GM19238 (cell line): ENCODE results near the gene PWWP2B.
"Not testable (repeated sequence)": the region's sequence is repeated elsewhere in the genome, so short reads cannot be mapped to it uniquely, and the experiment has no call there.

Source experiments
- DNase-seq: peaks from one replicate; pipeline ENCODE4 v3.0.0; 2011; ENCODE audit warnings: low spot score; ENCODE audit not compliant: insufficient read length

PWWP2B gene

DNA sequence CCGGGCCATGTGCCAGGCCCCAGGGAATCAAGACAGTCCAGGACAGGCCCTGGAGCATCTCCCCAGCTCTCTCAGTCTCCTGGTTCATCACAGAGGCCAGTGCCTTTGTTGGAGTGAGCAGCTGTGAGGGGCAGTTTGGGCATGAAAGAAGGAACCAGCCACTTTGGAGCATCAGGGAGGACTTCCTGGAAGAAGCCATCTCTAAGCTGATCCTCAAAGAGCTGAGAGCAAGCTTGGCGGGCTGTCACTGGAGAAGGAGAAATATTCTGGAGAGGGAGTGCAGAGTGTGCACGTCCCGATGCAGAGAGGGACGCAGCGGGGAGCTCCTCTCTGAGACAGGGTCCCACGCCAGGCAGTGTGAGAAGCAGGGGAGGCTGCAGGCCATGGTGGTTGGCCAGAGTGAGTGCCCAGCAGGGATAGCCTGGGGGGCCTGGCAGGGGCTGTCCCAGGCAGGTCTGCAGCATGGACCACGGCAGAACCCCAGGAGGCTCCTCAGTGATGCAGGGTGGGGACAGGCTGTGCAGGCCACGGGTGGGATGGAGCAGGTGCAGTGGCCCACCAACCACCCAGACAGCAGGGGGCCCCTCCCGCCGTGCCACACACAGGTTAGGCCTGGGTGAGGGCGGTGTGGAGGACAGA is 34.7 kb downstream of the PWWP2B start:
- DNase-seq: no peak

DNA sequence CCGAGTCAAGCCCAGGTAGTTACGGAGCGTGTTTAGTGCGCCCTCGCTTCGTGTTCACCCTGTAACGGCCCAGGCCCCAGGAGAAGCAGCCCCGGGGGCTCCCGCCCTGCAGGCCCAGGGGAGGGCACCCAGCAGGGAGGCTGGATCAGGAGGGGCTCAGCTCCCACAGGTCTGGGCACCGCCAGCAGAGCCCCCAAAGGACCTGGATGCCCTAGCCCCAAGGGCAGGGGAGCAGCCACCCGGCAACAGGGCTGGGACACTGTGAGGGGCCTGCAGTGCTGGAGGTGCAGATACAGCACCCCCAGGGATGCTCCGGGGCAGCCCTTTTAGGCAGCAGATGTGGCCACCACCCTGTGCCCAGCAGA is 35.2 kb downstream of the PWWP2B start:
- no peak for DNase-seq

DNA sequence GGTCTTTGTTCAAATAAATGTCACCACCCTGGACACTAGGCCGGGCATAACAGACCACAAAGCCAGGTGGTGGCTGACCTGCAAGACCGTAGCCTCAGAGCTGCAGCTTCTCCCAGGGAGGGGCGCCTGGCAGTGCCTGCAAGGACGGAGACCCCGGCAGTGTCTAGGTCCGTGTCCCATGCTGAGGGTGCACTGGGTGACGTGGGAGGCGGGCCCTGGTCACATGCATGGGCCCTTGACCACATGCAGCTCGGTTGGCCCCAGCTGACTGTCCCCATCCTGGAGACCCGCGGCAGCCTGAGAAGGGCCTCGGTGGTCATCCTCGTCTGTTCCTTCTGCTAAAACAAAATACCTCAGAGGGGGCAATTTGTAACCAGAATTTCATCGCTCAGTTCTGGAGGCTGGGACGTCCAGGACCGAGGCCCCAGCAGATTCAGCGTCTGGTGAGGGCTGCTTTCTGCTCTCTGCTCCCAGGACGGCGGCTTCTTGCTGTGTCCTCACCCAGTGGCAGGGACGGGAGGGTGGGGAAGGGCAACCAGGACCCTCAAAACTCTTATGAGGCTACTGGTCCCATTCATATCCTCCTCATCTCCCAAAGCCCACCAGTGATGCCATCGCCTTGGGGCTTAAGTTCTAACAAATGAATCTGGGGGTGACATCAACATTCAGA is 36.8 kb downstream of the PWWP2B start:
- DNase-seq: no peak

DNA sequence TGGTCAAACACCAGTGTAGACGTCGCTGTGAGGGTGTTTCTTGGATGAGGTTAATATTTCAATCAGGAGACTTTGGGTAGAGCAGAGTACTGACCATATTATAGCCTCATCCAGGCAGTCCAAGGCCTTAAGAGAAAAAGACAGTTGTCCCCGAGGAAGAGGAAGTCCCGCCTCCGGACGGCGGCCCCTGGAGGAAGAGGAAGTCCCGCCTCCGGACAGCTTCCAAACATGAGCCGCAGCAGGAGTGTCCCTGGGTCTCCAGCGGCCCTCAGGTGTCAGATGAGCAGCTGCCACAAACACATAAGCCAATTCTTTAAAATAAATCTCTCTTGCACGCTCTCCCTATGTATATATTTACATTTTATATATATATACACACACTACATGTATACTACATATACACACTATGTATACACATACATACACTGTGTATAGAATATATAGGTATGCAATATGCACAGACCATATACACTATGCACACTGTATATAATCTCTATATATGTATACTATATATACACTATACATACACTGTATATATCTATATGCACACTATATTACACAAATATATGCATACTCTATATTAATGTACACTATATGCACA is 37.5 kb downstream of the PWWP2B start:
- no peak for DNase-seq

DNA sequence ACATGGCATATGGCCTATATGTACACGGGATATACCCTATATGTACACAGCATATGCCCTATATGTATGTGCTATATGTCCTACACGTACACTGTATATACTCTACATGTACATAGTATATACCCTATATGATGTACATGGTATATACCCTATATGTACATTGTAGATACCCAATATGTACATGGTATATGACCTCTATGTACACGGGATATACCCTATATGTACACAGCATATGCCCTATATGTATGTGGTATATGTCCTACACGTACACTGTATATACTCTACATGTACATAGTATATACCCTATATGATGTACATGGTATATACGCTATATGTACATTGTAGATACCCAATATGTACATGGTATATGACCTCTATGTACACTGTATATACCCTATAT is 38.3 kb downstream of the PWWP2B start:
- DNase-seq: not testable (repeated sequence)

DNA sequence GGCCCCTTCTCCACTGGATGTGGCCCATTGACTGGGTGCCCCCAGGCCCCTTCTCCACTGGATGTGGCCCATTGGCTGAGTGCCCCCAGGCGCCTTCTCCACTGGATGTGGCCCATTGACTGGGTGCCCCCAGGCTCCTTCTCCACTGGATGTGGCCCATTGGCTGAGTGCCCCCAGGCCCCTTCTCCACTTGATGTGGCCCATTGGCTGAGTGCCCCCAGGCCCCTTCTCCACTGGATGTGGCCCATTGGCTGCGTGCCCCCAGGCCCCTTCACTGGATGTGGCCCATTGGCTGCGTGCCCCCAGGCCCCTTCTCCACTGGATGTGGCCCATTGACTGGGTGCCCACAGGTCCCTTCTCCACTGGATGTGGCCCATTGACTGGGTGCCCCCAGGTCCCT is 39.1 kb downstream of the PWWP2B start:
- DNase-seq: not testable (repeated sequence)

DNA sequence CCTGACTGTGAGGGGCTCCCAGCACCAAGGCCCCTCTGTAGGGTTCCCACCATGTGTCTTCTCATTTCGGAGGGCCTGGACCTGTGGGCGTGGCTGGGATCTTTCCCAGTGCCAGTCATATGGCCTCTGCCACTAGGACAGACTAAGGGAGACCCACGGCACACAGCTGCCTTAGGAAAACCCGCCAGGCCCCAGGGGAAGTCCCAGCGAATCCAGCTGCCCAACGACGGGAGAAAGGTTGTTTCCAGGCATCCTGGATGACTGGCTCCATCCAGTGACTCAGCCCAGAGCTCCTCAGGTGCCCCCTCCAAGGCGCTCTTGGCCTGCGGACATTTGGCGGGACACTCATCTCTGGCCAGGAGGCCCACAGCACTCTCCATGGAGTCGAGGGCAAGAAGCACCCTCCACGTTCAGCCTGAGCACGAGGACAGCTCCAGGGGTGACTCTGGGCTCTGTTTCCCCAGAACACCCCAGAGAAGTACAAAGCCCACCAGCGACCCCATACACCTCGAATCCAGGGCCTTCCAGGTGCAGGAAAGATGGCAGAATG is 39.9 kb downstream of the PWWP2B start:
- no peak for DNase-seq

DNA sequence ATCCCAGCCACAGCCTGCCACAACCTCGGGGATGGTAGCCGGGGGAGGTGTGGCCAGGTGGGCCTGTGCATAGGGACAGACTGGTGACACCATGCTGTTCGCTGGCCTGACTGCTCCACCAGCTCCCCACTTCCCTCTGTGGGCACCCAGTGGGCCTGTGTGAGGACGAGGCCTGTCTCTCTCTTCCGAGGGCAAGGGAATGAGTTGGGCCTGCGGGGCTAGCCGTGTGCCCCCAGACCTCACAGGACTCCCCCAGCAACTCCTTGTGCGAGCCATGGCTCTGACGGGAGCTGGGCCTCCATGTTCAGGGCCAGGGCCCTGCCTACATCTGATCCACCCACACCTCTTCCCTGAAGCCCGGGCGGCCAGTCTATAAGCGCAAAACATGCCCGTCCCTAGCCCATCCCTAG is 40.5 kb downstream of the PWWP2B start:
- DNase-seq: no peak

DNA sequence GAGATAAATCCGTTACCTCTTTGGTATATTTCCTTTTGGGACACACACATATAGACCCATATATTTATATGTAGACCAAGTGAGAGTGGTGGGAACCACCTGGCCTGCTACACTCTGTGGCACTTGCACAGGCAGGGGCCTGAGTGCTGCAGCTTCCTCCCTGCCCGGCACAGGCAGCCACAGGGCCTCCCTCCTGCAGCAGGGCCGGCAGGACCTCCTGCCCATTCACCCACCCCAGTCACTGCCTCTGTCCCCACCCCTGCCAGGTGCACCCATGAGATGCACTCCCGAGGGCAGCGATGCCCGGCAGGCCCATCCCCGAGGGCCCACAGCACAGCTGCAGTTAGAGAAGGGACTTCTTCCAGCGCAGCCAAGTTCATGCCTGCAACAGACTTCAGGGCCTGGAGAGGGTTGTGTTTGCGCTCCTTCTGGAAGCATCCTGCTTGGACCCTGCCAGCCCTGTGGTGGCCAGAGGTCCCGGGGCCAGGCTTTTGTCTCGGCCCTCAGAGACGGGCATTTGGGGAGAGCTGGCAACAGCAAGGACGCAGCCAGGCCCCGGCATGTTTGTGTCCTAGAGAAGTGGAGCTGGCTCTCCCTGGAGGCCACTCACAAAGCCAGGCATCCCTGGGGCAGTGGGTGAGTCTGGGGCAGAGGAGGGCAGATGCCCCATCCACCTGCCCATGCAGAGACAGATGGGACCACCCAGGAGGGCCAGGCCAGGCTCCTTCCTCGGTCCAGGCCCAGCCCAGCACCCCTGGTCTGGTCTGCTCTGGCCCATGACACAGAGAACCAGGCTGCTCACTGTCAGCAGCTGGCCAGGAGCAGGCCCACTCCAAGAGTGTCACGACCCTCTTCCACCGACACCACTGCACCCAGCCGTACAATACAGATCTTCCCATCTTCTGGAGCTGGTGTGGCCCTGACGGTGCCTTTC is 41.4 kb downstream of the PWWP2B start:
- no peak for DNase-seq

DNA sequence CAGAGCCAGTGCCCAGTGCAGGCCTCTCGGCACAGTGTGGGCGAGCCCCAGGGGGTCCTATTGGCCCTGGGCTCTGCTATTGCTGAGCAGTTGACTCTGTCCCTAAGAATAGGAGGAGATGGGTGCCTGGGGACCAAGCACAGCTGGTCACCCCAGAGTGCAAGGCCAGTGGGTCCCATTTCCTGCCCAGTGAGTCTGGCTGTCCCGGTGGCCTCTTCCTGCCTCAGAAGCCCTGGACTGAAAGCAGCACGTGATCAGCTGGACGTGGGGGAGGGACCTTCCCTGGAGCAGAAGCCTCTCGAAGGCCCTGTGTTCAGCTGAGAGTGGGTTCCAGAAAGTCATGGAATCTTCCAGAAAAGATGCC is 42.0 kb downstream of the PWWP2B start:
- DNase-seq: no peak

DNA sequence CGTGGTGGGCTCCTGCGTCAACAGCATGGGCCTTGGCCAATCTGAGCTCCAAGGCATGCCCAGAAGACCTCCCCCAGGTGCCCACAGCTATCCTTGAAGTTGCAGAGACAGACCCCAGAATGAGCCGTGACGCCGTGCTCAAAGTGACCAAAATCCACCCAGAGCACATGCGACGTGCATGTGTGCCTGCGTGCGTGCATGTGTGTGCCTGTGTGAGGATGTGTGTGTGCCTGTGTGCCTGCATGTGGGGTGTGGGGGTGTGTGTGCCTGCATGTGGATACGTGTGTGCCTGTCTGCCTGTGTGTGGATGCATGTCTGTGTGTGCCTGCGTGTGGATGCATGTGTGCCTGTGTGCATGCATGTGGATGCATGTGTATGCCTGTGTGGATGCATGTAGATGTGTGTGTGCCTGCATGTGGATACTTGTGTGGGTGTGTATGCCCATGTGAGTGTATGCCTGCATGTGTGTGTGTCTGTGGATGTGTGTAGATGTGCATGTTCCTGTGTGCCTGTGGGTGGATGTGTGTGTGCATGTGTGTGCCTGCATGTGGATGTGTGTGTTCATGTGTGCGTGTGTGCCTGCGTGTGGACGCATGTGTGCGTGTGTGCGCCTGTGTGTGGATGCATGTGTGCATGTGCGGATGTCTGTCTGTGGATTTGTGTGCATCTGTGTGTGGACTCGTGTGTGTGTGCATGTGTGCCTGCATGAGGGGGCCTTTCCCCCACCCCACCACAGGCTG is 42.6 kb downstream of the PWWP2B start:
- no peak for DNase-seq

DNA sequence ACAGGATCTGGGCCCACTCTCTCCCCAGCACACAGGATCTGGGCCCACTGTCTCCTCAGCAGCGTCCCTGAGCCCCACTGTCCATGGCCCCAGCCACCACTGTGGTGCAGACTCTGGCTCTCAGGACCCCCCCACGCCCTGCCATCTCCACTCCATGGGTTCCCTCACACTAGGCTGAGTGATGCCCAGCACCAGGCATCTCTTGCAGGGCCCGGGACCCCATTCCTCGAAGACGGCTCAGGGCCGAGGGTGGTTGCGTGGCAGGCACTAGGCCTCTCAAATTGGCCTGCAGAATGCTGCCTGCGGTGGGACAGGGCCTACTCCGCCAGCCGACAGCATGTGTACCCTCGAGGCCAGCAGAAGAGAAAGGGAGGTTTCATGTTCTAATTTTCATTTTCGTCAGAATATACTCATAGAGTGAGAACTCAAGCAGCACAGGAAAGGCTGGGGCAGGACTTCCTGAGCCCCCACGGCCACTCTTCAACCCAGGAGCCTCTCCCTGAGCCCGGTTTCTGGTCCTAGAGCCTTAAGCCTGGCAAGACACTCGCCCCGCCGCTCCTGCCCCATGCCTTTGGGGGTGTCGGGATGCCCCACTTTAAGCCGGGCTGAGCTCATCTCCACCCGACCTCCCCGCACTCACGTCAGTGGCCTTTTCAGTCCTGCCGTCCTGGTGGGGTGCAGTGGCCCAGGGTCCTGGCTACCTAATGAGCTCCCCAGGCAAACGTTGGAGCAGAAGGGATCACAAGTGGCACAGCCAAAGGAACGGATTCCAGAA is 44.0 kb downstream of the PWWP2B start:
- DNase-seq: no peak

DNA sequence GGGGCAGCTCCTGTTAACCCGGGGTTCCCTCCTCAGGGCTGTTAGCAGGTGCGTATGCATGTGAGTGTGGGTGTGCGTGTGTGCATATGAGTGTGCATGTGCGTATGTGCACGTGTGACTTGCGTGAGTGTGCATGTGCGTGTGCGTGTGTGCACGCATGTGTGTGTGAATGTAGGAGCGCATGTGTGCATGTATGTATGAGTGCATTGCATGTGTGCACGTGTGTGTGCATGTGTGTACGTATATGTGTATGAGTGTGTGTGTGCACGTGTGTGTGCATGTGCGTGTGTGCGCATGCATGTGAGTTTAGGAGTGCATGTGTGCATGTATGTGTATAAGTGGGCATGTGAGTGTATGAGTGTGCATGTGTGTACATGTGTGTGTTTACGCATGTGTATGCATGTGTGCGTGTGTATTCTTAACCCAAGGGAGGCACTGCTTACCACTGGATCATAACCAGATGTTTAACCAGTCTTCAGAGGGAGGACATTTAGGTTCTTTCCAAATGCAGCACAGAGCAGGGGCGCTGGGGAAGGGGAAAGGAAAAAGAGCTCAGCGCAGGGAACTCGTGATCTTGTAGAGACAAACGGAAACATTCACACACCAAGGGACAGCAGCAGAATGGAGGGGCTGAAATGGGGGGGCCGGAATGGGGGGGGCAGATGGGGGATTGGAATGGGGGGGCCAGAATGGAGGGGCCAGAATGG is 45.0 kb downstream of the PWWP2B start:
- DNase-seq: no peak

DNA sequence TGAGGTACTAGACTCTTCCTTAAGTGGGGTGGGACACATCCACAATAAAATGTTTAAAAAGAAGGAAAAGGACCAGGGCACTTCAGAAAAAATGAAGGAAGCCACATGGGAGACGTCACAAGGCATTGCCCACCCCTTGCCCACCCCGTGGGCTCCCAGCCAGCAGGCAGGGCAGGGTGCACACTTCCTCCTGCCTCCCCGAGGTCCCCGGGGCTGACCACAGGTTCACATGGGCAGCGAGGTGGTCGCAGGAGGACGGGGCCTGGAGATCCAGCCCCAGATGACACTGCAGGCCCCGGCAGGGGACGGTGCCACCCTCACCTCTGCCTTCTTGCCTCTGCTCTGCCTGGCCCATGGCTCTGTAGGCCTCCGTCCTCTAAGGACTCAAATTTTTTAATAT is 45.6 kb downstream of the PWWP2B start:
- DNase-seq: no peak

DNA sequence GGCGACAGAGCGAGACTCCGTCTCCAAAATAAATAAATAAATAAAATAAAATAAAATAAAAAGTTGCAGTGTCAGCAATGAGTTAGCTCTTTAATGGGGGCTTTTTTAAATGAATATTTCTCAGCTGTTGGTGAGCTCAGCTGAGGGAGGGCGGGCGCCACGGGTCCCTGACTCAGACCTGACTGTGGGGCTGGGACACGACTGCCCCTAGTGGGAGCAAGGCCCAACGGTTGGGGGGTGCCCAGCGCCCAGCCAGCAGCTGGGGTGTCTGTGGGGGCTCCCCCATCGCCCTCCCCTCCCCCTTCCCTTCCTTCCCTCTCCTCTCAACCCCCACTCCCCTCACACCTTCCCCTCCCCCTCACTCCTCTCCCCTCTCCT is 46.6 kb downstream of the PWWP2B start:
- no peak for DNase-seq

DNA sequence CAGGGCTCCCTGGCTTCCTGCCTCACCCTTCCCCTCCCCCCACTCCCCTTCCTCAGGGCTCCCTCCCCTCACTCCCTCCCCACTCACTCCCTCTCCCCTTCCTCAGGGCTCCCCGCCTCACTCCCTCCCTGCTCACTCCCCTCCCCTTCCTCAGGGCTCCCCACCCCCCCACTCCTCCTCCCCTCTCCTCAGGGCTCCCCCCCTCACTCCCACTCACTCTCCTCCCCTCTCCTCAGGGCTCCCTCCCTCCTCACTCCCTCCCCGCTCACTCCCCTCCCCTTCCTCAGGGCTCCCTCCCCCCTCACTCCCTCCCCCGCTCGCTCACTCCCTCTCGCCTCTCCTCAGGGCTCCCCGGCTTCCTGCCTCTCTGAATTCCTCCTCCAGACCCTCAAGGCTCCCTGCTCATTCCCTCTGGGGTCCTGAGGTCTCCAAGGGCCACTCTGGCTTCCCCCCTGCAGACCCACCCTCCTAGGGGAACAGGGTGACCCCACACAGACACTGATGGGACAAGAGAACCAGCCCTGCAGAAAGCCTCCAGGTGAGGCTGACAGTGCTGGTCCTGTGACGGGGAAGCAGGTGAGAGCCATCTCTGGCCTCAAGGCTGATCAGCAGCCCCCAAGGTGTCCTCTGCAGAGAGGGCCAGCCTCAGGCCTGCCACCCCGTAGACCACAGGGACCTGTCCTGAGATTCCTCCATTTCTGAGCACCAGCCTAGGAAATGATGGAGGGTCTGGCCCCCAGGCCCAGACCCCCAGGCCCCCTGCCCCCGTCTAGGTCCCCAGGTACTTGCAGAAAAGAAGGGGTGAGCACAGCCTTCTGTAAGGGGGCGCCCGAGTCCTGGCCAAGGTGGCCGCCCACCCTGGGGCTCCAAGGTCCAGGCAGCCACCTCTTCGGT is 47.2 kb downstream of the PWWP2B start:
- no peak for DNase-seq

DNA sequence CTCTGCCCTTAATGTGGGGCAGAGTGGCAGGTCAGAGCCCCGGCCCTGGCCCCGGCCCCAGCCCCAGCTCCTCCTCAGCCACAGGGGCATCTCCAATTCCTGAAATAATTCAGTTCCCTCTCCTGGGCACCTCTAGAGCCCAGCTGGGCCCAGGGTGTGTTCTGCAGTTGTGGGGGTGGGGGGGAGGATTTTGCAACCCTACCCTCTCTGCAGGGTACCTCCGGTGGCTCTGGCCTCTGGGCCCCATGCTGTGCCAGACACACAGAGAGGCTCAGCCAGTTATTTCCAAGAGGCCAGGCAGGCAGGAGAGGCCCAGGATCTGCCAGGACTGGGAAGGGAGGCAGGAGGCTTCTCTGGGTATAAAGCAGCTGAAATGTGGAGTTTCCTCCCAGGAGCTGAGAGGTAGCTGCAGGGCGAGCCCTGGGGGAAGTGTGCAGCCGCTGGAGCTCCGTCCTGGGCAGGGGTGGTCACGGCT is 47.9 kb downstream of the PWWP2B start:
- DNase-seq: no peak

DNA sequence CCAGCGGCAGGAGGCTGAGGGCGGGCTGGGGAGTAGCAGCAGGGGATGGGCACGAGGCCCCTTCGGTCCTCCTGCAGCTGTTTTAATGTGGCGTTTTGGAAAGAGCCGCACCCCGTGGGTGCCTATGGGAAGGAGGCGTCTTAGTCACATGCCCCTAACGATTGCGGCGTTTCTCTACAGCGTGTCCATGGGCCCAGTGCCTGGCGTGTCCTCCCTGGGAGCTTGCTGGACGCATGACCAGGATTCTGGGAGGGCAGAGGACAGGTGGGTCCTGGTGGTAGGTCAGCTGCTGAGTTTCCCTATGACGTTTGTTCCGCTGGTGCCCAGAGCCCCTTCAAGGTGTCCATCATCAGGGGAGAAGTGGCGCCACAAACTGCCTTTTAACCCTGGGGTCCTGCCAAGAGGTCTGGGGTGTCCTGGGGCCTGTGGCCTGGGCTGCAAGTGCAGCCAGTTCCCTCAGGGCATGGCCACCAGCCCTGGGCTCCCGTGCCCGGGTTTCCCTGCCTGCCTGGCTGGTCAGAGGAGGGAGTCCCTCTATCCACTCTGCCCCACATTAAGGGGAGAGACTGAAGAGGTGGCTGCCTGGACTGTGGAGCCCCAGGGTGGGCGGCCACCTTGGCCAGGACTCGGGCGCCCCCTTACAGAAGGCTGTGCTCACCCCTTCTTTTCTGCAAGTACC is 48.7 kb downstream of the PWWP2B start:
- DNase-seq: no peak
